Upper lobe of left lung (tissue), 4 donors: ENCODE results near the gene USP37.

Source experiments
- EP300 ChIP-seq, 4 donors: sonication (generic); formaldehyde crosslinking; IDR thresholded peaks; one replicate each; pipeline ENCODE4 v1.5.1; 2017; ENCODE audit warnings: antibody characterized with exemption in 4 of 4, control low read depth in 2 of 4
- POLR2A ChIP-seq, 4 donors: fragments of 450-650 bp; IDR thresholded peaks; one replicate each; pipeline ENCODE4 v1.5.1; 2016 to 2017; ENCODE audit warnings: antibody characterized with exemption in 4 of 4, mild to moderate bottlenecking in 2 of 4
- TF ChIP-seq, protein P1 (sequence below), 6 experiments: fragments of 450-650 bp in 4 of 6; fragments of 200-600 bp in 2 of 6; sonication (generic) in 2 of 6; IDR thresholded peaks; one replicate each; pipeline ENCODE4 v1.5.1; 2016 to 2019; ENCODE audit warnings: antibody characterized with exemption in 6 of 6

DNA sequence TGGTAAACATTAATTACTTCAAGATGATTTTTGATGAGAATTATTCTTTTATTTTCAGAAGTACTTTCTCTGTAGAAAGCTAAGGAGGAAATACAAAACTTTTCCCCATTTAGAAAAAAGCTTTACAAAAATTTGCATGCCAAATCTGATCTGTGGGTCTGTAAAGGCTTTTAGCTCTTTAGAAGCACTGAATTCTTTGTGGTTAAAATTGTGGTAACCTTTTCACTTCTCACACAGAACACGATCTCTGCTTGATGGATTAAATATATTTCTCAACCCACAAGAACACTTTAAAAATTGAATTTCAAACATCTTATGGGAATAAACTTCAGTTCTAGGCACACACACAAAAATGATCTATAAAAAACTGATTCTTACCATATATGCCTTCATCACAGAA is 85.5 kb downstream of the USP37 start:
- TF ChIP-seq, protein P1, sequence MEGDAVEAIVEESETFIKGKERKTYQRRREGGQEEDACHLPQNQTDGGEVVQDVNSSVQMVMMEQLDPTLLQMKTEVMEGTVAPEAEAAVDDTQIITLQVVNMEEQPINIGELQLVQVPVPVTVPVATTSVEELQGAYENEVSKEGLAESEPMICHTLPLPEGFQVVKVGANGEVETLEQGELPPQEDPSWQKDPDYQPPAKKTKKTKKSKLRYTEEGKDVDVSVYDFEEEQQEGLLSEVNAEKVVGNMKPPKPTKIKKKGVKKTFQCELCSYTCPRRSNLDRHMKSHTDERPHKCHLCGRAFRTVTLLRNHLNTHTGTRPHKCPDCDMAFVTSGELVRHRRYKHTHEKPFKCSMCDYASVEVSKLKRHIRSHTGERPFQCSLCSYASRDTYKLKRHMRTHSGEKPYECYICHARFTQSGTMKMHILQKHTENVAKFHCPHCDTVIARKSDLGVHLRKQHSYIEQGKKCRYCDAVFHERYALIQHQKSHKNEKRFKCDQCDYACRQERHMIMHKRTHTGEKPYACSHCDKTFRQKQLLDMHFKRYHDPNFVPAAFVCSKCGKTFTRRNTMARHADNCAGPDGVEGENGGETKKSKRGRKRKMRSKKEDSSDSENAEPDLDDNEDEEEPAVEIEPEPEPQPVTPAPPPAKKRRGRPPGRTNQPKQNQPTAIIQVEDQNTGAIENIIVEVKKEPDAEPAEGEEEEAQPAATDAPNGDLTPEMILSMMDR (IDR thresholded peaks at IDR 0.05): no peak
- TF ChIP-seq EP300 (IDR thresholded peaks at IDR 0.05) (no peak), POLR2A (IDR thresholded peaks at IDR 0.05) (no peak)
